SJCRH30 (cell line): ENCODE results near the gene ROCK2. TPM values are rescaled to one million over a fixed set of nuclear protein-coding genes. Genes with fewer than 3 reads are reported as not detected.

Source experiments
- DNase-seq, 2 experiments: peaks; one replicate each; pipeline ENCODE4 v3.0.0-alpha.2; 2015 to 2020
- H3K27ac ChIP-seq: fragments of 250-450 bp; sonication (Bioruptor Pico); 2 replicates; pipeline ENCODE4 v1.5.1; 2020; ENCODE audit warnings: mild to moderate bottlenecking, moderate library complexity
- H3K27me3 ChIP-seq: fragments of 250-450 bp; sonication (Bioruptor Pico); 2 replicates; pipeline ENCODE4 v1.5.1; 2020; ENCODE audit warnings: mild to moderate bottlenecking, moderate library complexity
- H3K36me3 ChIP-seq: fragments of 250-450 bp; sonication (Bioruptor Pico); 2 replicates; pipeline ENCODE4 v1.5.1; 2020; ENCODE audit warnings: mild to moderate bottlenecking, moderate library complexity
- H3K4me1 ChIP-seq: fragments of 250-450 bp; sonication (Bioruptor Pico); 2 replicates; pipeline ENCODE4 v1.5.1; 2020; ENCODE audit warnings: mild to moderate bottlenecking, moderate library complexity
- H3K4me3 ChIP-seq: fragments of 250-450 bp; sonication (Bioruptor Pico); 2 replicates; pipeline ENCODE4 v1.5.1; 2020; ENCODE audit warnings: mild to moderate bottlenecking, moderate library complexity
- H3K9me3 ChIP-seq: fragments of 250-450 bp; sonication (Bioruptor Pico); replicated peaks from 2 replicates; pipeline ENCODE4 v1.5.1; 2020; ENCODE audit warnings: mild to moderate bottlenecking, moderate library complexity
- total RNA-seq: library from RNA; depleted of rRNA; stranded (reverse); fragments of >200 nt; shearing (Covaris generic); gene quantifications from 2 replicates; pipeline ENCODE4 v1.2.3, GENCODE V29; 2014; rRNA removed

Gene ROCK2
- total RNA-seq, 1 experiment from 2014 or later, result 61.2 TPM

DNA sequence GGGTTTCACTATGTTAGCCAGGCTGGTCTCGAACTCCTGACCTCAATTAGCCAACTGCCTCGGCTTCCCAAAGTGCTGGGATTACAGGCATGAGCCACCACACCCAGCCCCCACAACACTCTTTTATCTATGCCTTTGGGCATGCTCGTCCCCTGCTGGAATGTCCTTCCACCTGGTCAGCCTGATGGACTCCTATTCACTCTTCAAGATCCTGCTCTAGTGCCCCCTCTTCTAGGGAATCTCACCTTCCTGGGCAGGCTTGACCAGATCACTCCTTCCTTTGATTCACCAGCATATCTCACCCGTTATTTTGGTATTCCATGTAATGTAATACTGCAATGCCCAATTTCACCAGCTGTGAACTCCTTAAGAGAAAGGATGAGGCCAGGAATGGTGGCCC is 203.1 kb downstream of the ROCK2 start:
- DNase-seq, result no peak
- Histone ChIP-seq H3K27ac (no peak overlapping the region), H3K9me3 (no peaks in the 10 kb centered on the region), H3K4me1 (no peaks in the 10 kb centered on the region), H3K27me3 (0 out of 2 replicates have a peak, but pooled peaks cover 1% of the 10 kb centered on the region), H3K36me3 (no peaks in the 10 kb centered on the region), H3K4me3 (no peak overlapping the region)

DNA sequence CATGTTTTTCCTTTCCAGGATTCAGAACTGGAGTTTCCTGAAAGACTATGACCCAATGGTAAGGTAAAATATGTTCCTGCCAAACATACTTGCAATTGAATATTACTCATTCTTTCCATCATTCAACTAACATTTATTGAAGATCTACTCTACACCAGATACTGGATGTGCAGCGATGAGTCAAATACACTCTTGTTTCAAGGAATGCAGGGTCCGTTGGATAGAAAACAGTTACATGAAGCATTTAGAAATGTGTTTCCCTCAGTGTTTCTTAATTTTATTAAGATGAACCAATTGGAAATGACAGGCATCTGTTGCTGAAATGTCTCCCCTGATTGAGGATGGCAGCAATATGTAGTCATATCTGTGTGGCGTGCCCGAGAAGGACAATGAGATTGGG is 203.9 kb downstream of the ROCK2 start:
- no peak overlapping the region for H3K4me3 ChIP-seq
- H3K36me3 ChIP-seq, result no peaks in the 10 kb centered on the region
- 0 out of 2 replicates have a peak, but pooled peaks cover 6% of the 10 kb centered on the region for H3K27me3 ChIP-seq
- no peaks in the 10 kb centered on the region for H3K4me1 ChIP-seq
- DNase-seq, result no peak
- H3K9me3 ChIP-seq, result no peaks in the 10 kb centered on the region
- H3K27ac ChIP-seq, result no peak overlapping the region

DNA sequence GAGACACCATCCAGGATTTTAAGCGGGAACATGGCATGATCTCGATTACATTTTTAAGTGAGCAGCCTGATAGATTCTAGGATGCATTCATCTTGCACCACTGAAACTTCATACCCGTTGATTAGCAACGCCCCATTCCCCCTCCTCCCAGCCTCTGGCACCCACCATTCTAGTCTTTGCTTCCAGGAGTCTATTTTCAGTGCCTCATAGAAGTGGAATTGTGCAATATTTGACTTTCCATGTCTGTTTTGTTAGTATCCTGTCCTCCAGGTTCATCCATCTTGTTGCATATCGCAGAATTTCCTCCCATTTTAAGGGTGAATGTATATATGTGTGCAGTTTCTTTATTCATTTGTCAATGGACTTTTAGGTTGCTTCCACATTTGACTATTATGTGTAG is 210.1 kb downstream of the ROCK2 start:
- Histone ChIP-seq H3K36me3 (no peaks in the 10 kb centered on the region), H3K9me3 (no peaks in the 10 kb centered on the region), H3K27me3 (0 out of 2 replicates have a peak, but pooled peaks cover 6% of the 10 kb centered on the region), H3K4me3 (no peak overlapping the region), H3K27ac (no peak overlapping the region), H3K4me1 (no peaks in the 10 kb centered on the region; the same call in 1 of the 2 replicates)
- DNase-seq, result no peak

DNA sequence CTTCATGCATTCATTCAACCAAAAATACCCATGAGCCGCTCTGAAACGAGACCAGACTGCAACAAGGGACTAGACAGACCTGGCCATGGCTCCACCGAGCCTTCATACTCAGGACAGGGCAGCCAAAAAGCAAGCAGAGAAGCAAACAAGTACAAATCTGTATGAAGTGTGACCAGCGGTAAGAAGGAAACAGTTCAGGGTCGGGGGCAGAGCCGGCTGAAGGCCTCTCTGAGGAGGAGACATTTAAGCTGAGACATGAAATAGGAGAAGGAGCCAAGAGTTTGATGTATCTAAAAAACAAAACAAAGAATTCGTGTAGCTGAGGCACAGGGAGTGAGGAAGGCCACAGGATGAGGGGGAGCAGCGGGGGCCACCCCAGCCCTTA is 210.5 kb downstream of the ROCK2 start:
- H3K4me3 ChIP-seq, result no peak overlapping the region
- no peak overlapping the region for H3K27ac ChIP-seq
- no peaks in the 10 kb centered on the region for H3K36me3 ChIP-seq
- no peak for DNase-seq
- no peaks in the 10 kb centered on the region for H3K9me3 ChIP-seq
- no peaks in the 10 kb centered on the region; the same call in 1 of the 2 replicates for H3K4me1 ChIP-seq
- H3K27me3 ChIP-seq, result 0 out of 2 replicates have a peak, but pooled peaks cover 6% of the 10 kb centered on the region

DNA sequence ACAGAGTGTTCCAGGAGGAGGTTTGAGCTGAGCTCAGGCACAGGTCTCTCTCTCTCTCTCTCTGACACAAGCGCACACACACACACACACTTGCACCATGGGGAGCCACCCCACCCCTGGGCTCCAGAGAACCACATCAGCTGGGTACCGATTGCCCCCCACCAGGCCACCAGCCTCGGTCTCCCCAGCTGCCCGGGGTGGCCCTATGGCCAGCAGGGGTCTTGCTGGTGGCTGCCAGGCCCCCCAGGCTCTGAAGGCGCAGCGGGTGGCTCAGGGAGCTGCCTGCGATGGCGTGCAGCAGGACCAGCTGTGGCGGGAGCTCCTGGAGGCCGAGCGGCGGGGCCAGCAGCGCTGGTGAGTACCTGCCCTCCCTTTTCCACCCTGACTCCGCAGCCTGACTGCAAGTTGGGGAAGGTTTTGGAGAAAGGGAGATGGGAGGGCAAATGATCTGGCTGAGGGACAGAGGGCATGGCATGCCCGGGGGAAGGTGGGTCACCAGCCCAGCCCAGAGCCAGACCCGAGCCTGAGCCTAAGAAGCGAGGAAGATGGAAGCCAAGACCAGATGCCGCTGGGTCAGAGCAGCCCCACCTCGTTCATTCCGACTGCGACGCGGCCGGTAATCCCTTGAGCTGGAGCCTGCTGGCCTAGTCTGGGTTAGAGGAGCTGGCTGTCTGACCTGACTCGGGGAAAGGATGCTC is 211.0 kb downstream of the ROCK2 start:
- no peaks in the 10 kb centered on the region; the same call in 1 of the 2 replicates for H3K4me1 ChIP-seq
- no peak overlapping the region for H3K27ac ChIP-seq
- no peaks in the 10 kb centered on the region for H3K9me3 ChIP-seq
- no peak for DNase-seq
- no peaks in the 10 kb centered on the region for H3K36me3 ChIP-seq
- H3K27me3 ChIP-seq, result 0 out of 2 replicates have a peak, but pooled peaks cover 6% of the 10 kb centered on the region
- peak overlapping the region; percentile 50 for H3K4me3 ChIP-seq

DNA sequence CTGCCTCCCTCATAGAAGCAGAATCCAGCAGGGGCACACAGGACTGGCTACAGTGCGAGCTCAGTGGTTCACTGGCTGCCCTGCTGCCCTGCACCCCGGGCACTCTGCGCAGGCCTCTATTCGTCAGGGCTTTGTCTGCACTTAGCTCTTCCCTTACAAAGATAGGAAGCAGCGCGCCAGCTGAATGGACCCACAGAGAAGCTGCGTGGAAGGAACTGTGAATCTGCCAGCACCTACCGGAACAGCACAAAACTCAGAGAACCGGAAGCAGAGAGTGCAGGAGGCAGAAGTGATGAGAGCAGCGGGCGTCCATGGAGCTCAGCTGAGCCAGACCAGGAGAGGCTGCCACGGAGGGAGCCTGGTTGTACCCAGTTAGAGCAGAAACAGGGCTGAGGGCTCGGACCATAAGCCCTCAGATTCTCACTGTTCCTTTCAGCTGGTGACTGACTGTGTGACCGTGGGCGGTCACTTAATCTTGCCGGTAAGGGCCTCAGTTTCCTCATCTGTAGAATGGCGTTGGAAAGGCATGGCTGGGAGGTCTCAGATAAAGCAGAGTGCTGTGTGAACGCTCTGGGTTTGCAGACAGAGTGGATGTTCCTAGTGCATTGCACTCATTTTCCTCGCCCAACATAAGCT is 212.3 kb downstream of the ROCK2 start:
- Histone ChIP-seq H3K27ac (no peak overlapping the region), H3K4me1 (no peaks in the 10 kb centered on the region; the same call in 1 of the 2 replicates), H3K4me3 (peak overlapping the region; percentile 50), H3K27me3 (0 out of 2 replicates have a peak, but pooled peaks cover 6% of the 10 kb centered on the region), H3K9me3 (no peaks in the 10 kb centered on the region), H3K36me3 (no peaks in the 10 kb centered on the region)
- DNase-seq, result no peak

DNA sequence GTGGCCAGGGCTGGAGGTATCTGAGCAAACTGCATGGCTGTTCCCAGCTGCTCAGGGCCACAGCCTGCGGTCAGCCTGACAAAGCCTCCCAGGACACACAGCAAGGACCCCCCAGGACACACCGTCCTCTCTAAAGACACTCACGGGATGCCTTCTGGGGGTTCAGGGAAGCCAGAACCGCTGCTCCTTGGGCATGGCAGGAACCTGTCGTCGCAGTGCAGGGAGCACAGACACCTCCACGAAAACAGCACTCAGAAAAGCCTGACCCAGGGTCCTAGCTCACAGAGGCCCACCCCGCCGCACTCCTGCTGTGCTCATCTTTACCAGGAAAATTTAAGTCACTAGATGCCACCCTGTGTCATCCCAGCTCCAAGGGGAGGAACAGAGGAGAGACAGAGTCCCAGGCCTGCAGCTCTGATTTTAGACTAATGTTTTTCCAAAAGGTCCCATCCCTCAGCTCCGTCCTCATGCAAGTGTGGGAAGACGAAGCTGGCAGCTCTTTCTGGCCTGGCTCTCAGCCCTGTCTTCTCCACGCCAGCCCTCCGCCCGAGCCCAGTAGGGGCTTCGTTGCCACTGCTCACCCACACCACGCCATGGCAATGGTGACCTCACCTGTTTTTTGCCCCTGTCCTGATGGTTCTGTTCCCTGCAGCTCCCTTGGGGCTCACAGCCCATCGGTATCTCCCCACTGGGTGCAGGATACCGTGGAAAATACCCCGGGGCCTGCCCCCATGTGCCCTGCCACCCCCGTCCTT is 213.1 kb downstream of the ROCK2 start:
- 0 out of 2 replicates have a peak, but pooled peaks cover 4% of the 10 kb centered on the region for H3K27me3 ChIP-seq

More for the DNA sequence above, 213.1 kb downstream of the ROCK2 start:
- Histone ChIP-seq H3K9me3 (no peaks in the 10 kb centered on the region), H3K36me3 (no peaks in the 10 kb centered on the region), H3K4me1 (no peaks in the 10 kb centered on the region; the same call in 1 of the 2 replicates), H3K27ac (no peak overlapping the region), H3K4me3 (no peak overlapping the region)
- DNase-seq, result no peak

Other genes with a start within 250 kb of the ROCK2 start
- 5.0 and 6.1 TPM in 2 replicates for gene SLC66A3, start 189.2 kb downstream of the ROCK2 start, total RNA-seq
- 32.2 and 40.9 TPM in 2 replicates for gene E2F6, start 121.5 kb upstream of the ROCK2 start, total RNA-seq
- 0.12 and 0.38 TPM in 2 replicates for gene GREB1, start 189.4 kb upstream of the ROCK2 start, total RNA-seq